Keratinocyte (primary cell): Measurements from ENCODE around the gene METAP1. TPM values are rescaled to one million over a fixed set of nuclear protein-coding genes. Genes with fewer than 3 reads are reported as not detected.

ENCODE experiments used
- DNase-seq: peaks from one replicate; pipeline ENCODE4 v3.0.0-alpha.2; 2011; ENCODE audit warnings: low read depth, missing footprints, low spot score
- FAIRE-seq: peaks from 2 replicates; lab custom pipeline; 2011; peaks lifted over from hg19 to GRCh38; lab: Jason Lieb, UNC
- H2AFZ ChIP-seq: 2 replicates; pipeline ENCODE4 v1.6.0; 2012; ENCODE audit warnings: low read length, control low read depth, inconsistent platforms; ENCODE audit not compliant: control insufficient read depth
- H3K27ac ChIP-seq: 2 replicates; pipeline ENCODE4 v1.5.1; 2011; ENCODE audit warnings: low read length; ENCODE audit not compliant: control insufficient read depth, insufficient read depth
- H3K27me3 ChIP-seq: 3 replicates; pipeline ENCODE4 v1.6.0; 2011; ENCODE audit warnings: low read length; ENCODE audit not compliant: control insufficient read depth, insufficient read depth; ENCODE audit errors: extremely low read depth
- H3K36me3 ChIP-seq, 2 experiments: 2 replicates in 1 of 2; 3 replicates in 1 of 2; pipeline ENCODE4 v1.5.1; 2011; ENCODE audit warnings: low read length in 2 of 2, mild to moderate bottlenecking in 1 of 2; ENCODE audit not compliant: control insufficient read depth in 2 of 2, insufficient read depth in 2 of 2; ENCODE audit errors: extremely low read depth in 1 of 2
- H3K4me1 ChIP-seq: 3 replicates; pipeline ENCODE4 v1.5.1; 2011; ENCODE audit warnings: low read length; ENCODE audit not compliant: control insufficient read depth, insufficient read depth; ENCODE audit errors: extremely low read depth
- H3K4me2 ChIP-seq: 3 replicates; pipeline ENCODE4 v1.6.0; 2011; ENCODE audit warnings: low read depth, low read length; ENCODE audit not compliant: control insufficient read depth, insufficient read depth; ENCODE audit errors: extremely low read depth
- H3K4me3 ChIP-seq, 3 experiments: fragments of 200-600 bp in 1 of 3; sonication (generic) in 1 of 3; 2 replicates in 2 of 3; 3 replicates in 1 of 3; pipeline ENCODE4 v1.5.1; 2011 to 2016; ENCODE audit warnings: low read length in 3 of 3, mild to moderate bottlenecking in 3 of 3, control low read depth in 2 of 3, inconsistent platforms in 1 of 3, low read depth in 1 of 3, mixed read lengths in 1 of 3, mixed run types in 1 of 3, moderate library complexity in 1 of 3; ENCODE audit not compliant: control insufficient read depth in 2 of 3, insufficient read depth in 2 of 3; ENCODE audit errors: extremely low read depth in 1 of 3
- H3K79me2 ChIP-seq: 2 replicates; pipeline ENCODE4 v1.6.0; 2012; ENCODE audit warnings: low read length; ENCODE audit not compliant: control insufficient read depth, insufficient read depth
- H3K9ac ChIP-seq: 3 replicates; pipeline ENCODE4 v1.6.0; 2011; ENCODE audit warnings: low read length; ENCODE audit not compliant: control insufficient read depth, insufficient read depth; ENCODE audit errors: extremely low read depth
- H3K9me1 ChIP-seq: 3 replicates; pipeline ENCODE4 v1.6.0; 2011; ENCODE audit warnings: low read length; ENCODE audit not compliant: control insufficient read depth, insufficient read depth; ENCODE audit errors: extremely low read depth
- H3K9me3 ChIP-seq: 2 replicates; pipeline ENCODE4 v1.5.1; 2012; ENCODE audit warnings: low read depth, low read length; ENCODE audit not compliant: control insufficient read depth
- H4K20me1 ChIP-seq: 3 replicates; pipeline ENCODE4 v1.6.0; 2011; ENCODE audit warnings: low read length; ENCODE audit not compliant: control insufficient read depth, insufficient read depth; ENCODE audit errors: extremely low read depth
- EZH2 ChIP-seq: IDR thresholded peaks from one replicate; pipeline ENCODE4 v1.6.1; 2012; ENCODE audit warnings: inconsistent platforms, mild to moderate bottlenecking, low read length, moderate library complexity
- dilution Hi-C: fragments of 300-500 bp; cut with MboI; formaldehyde crosslinking; loops from one replicate; pipeline ENCODE4 v1.7.0; 2020; ENCODE audit warnings: low sequenced_read_pairs; ENCODE audit not compliant: extremely low pct_ligation_motif_present
- polyA plus RNA-seq, 5 experiments: library from polyadenylated mRNA; depleted of rRNA in 3 of 5; stranded (reverse) in 3 of 5; stranded (forward) in 1 of 5; unstranded in 1 of 5; fragments of >200 nt; gene quantifications; 1 replicate in 1 of 5; 2 replicates in 3 of 5; 3 replicates in 1 of 5; pipeline versions ENCODE4 v1.2.1 to v1.2.3, GENCODE V29; 2011 to 2012; ENCODE audit warnings: missing spikeins in 2 of 5, low read depth in 1 of 5, low replicate concordance in 1 of 5
- TF ChIP-seq, protein P1 (sequence below), 3 experiments: IDR thresholded peaks in 1 of 3; conservative IDR thresholded peaks in 1 of 3; optimal IDR thresholded peaks in 1 of 3; 2 replicates in 2 of 3; 3 replicates in 1 of 3; pipeline versions ENCODE3 to v1.5.1; 2011; ENCODE audit warnings: low read length in 3 of 3, mild to moderate bottlenecking in 3 of 3, moderate library complexity in 2 of 3, control low read depth in 1 of 3, inconsistent platforms in 1 of 3; ENCODE audit not compliant: insufficient read depth in 2 of 3; ENCODE audit errors: extremely low read depth in 1 of 3

Gene METAP1
- polyA plus RNA-seq, 1 donor (not counting 4 experiments of a cell fraction or from before 2014, with no cell fraction given) = 89.4 TPM

DNA sequence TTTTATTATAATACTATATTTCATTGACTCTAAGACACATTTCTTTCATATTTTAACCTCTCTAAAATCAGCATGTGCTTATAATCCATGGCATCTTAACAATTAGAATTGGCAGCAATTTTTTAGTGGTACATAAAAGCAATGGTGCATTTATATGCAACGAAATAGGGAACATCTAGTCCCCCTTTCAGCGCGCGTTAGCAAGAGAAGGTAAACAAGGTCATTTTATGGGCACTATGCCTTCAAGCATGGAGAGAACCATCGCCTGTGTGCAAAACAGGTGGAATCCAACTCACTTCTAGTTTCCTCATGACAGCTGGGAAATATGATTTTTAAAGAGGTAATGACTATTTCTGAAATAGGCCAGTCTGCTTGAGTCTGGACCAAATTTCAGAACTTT lies 86.7 kb downstream of the METAP1 start:
- H3K9me3 ChIP-seq = no peaks in the 10 kb centered on the region
- FAIRE-seq (no peak), DNase-seq (no peak)
- dilution Hi-C loops = no loop called here
- peaks cover 32 to 37% of the 10 kb centered on the region in 2 experiments for H3K36me3 ChIP-seq
- no peak overlapping the region for H3K4me2 ChIP-seq
- TF ChIP-seq EZH2 = no peak
- TF ChIP-seq, protein P1, sequence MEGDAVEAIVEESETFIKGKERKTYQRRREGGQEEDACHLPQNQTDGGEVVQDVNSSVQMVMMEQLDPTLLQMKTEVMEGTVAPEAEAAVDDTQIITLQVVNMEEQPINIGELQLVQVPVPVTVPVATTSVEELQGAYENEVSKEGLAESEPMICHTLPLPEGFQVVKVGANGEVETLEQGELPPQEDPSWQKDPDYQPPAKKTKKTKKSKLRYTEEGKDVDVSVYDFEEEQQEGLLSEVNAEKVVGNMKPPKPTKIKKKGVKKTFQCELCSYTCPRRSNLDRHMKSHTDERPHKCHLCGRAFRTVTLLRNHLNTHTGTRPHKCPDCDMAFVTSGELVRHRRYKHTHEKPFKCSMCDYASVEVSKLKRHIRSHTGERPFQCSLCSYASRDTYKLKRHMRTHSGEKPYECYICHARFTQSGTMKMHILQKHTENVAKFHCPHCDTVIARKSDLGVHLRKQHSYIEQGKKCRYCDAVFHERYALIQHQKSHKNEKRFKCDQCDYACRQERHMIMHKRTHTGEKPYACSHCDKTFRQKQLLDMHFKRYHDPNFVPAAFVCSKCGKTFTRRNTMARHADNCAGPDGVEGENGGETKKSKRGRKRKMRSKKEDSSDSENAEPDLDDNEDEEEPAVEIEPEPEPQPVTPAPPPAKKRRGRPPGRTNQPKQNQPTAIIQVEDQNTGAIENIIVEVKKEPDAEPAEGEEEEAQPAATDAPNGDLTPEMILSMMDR (optimal IDR thresholded peaks at IDR 0.05 in 1 of 3, IDR thresholded peaks at IDR 0.05 in 1 of 3, conservative IDR thresholded peaks at IDR 0.05 in 1 of 3; ENCODE audit: extremely low read depth in 1 of 3, insufficient read depth in 2 of 3, low read length in 3 of 3) = no peak
- H3K4me3 ChIP-seq = no peak overlapping the region
- H3K79me2 ChIP-seq = peaks cover 65% of the 10 kb centered on the region
- H3K9ac ChIP-seq = no peak overlapping the region
- H3K27ac ChIP-seq = no peak overlapping the region
- peaks cover 3% of the 10 kb centered on the region for H3K4me1 ChIP-seq
- no peaks in the 10 kb centered on the region for H3K9me1 ChIP-seq
- no peak overlapping the region for H2AFZ ChIP-seq
- H3K27me3 ChIP-seq = no peaks in the 10 kb centered on the region
- peaks cover 2% of the 10 kb centered on the region for H4K20me1 ChIP-seq

DNA sequence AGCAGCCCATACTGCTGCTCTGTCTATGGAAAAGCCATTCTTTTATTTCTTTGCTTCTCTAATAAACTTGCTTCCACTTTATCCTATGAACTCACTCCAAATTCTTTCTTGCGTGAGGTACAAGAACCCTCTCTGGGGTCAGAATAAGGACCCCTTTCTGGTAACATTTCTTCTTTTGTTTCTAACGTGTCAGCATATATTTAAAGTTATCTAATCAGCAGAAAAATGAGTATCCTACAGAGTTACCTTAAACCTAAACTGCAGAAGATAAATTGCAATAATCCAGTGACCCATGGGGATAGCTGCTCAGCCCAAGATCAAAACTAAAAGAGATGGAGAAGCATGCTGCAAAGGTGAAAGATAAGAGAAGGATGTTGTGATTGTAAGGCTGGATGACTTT lies 89.1 kb downstream of the METAP1 start:
- Histone ChIP-seq H3K4me1 (peaks cover 3% of the 10 kb centered on the region), H3K9me3 (no peaks in the 10 kb centered on the region), H2AFZ (no peak overlapping the region), H3K9ac (no peak overlapping the region), H3K79me2 (peaks cover 75% of the 10 kb centered on the region), H4K20me1 (peaks cover 2% of the 10 kb centered on the region), H3K4me2 (no peak overlapping the region), H3K27me3 (no peaks in the 10 kb centered on the region), H3K27ac (no peak overlapping the region), H3K4me3 (no peak overlapping the region), H3K9me1 (no peaks in the 10 kb centered on the region), H3K36me3 (peaks cover 29 to 30% of the 10 kb centered on the region in 2 experiments)
- DNase-seq = no peak
- dilution Hi-C loops = no loop called here
- TF ChIP-seq, protein P1 (optimal IDR thresholded peaks at IDR 0.05 in 1 of 3, IDR thresholded peaks at IDR 0.05 in 1 of 3, conservative IDR thresholded peaks at IDR 0.05 in 1 of 3; ENCODE audit: extremely low read depth in 1 of 3, insufficient read depth in 2 of 3, low read length in 3 of 3) = no peak
- TF ChIP-seq EZH2 = no peak
- no peak for FAIRE-seq
